HL-60 (cell line): ENCODE results near the gene MREG.
"Not testable (repeated sequence)": the region's sequence is repeated elsewhere in the genome, so short reads cannot be mapped to it uniquely, and the experiment has no call there.

ENCODE experiments used
- DNase-seq, 2 experiments: peaks; one replicate each; pipeline ENCODE4 v3.0.0-alpha.2; 2010 to 2020; ENCODE audit warnings: low read depth in 1 of 2, low spot score in 1 of 2
- H3K27ac ChIP-seq: fragments of 250-450 bp; sonication (Bioruptor Pico); replicated peaks from 2 replicates; pipeline ENCODE4 v1.5.1; 2020; ENCODE audit warnings: mild to moderate bottlenecking, moderate library complexity
- H3K27me3 ChIP-seq: fragments of 250-450 bp; sonication (Bioruptor Pico); 2 replicates; pipeline ENCODE4 v1.5.1; 2021; ENCODE audit warnings: mild to moderate bottlenecking, moderate library complexity; ENCODE audit not compliant: insufficient read depth, poor library complexity, severe bottlenecking
- H3K4me3 ChIP-seq: replicated peaks from 2 replicates; pipeline ENCODE4 v1.5.1; 2011; ENCODE audit warnings: mild to moderate bottlenecking, control low read depth, low read length; ENCODE audit not compliant: insufficient read depth
- CTCF ChIP-seq: IDR thresholded peaks from one replicate; pipeline ENCODE4 v1.5.1; 2011; ENCODE audit warnings: low read length, control low read depth, inconsistent platforms; ENCODE audit not compliant: insufficient read depth
- GABPA ChIP-seq: IDR thresholded peaks from 2 replicates; pipeline ENCODE4 v1.6.1; 2012; ENCODE audit warnings: low read depth
- POLR2AphosphoS5 ChIP-seq: IDR thresholded peaks from 2 replicates; pipeline ENCODE4 v1.6.1; 2012; ENCODE audit warnings: low read depth
- SPI1 ChIP-seq: IDR thresholded peaks from 2 replicates; pipeline ENCODE4 v1.6.1; 2012; ENCODE audit warnings: low read depth, mild to moderate bottlenecking, borderline replicate concordance
- TF ChIP-seq, protein P1 (sequence below): IDR thresholded peaks from 2 replicates; pipeline ENCODE4 v1.6.1; 2012; ENCODE audit warnings: low read depth; ENCODE audit not compliant: insufficient replicate concordance

Gene MREG

DNA sequence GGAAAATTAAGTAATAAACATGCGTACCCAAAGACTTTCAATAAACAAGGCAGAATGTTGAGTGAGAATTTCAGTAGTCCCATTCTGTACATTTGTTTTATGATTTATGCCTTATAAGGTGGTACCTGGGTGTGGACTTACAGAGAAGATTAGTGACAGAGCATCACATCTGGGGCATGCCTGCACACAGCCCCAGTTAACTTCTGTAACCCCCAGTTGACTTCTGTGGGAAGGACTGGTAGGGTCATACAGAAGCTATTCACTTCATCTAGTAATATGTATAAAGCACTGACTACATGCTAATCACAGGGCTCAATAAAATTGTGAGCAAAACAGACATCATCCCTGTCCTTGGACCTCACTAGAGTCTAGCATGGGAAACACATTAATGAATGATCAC is 16.1 kb downstream of the MREG start:
- Histone ChIP-seq H3K27me3 (peaks cover 5% of the 10 kb centered on the region), H3K4me3 (no peak overlapping the region), H3K27ac (no peak overlapping the region)
- no peak for DNase-seq
- TF ChIP-seq GABPA (no peak), SPI1 (no peak), CTCF (no peak)

- Histone ChIP-seq H3K27ac (no peak overlapping the region), H3K4me3 (no peak overlapping the region), H3K27me3 (no peaks in the 10 kb centered on the region)
- no peak for TF ChIP-seq GABPA
- no peak for TF ChIP-seq CTCF
- TF ChIP-seq SPI1, result no peak
- no peak for TF ChIP-seq POLR2AphosphoS5
- TF ChIP-seq, protein P1, sequence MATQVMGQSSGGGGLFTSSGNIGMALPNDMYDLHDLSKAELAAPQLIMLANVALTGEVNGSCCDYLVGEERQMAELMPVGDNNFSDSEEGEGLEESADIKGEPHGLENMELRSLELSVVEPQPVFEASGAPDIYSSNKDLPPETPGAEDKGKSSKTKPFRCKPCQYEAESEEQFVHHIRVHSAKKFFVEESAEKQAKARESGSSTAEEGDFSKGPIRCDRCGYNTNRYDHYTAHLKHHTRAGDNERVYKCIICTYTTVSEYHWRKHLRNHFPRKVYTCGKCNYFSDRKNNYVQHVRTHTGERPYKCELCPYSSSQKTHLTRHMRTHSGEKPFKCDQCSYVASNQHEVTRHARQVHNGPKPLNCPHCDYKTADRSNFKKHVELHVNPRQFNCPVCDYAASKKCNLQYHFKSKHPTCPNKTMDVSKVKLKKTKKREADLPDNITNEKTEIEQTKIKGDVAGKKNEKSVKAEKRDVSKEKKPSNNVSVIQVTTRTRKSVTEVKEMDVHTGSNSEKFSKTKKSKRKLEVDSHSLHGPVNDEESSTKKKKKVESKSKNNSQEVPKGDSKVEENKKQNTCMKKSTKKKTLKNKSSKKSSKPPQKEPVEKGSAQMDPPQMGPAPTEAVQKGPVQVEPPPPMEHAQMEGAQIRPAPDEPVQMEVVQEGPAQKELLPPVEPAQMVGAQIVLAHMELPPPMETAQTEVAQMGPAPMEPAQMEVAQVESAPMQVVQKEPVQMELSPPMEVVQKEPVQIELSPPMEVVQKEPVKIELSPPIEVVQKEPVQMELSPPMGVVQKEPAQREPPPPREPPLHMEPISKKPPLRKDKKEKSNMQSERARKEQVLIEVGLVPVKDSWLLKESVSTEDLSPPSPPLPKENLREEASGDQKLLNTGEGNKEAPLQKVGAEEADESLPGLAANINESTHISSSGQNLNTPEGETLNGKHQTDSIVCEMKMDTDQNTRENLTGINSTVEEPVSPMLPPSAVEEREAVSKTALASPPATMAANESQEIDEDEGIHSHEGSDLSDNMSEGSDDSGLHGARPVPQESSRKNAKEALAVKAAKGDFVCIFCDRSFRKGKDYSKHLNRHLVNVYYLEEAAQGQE, result no peak
- DNase-seq, result no peak
Measured at GRCh38 chr2:215994911-215995310, 18.4 kb downstream of the MREG start.

- H3K27me3 ChIP-seq, H3K4me3 ChIP-seq, DNase-seq, H3K27ac ChIP-seq: not testable (repeated sequence)
Measured at GRCh38 chr2:215988556-215989207, 24.7 kb downstream of the MREG start.

DNA sequence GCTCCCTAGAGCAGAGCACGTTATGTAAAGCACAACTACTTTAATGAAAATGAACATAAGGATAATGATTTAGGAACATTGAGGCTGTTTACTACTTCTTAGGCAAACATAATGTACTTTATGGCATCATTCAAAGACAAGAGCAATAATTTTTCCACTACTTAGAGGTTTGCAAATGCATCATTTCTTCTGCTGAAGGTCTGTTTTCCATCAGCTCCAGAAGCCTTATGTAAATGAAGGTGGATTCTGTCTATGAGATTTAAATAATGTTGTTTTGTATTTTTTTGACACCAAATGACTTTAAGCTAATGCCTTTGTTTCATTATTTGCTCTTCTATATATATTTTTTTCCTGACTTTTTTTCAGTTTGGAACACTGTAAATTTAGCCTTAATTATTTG is 28.1 kb downstream of the MREG start:
- Histone ChIP-seq H3K27me3 (no peaks in the 10 kb centered on the region), H3K4me3 (no peak overlapping the region), H3K27ac (no peak overlapping the region)
- TF ChIP-seq, protein P1, result no peak
- no peak for TF ChIP-seq CTCF
- no peak for TF ChIP-seq GABPA
- TF ChIP-seq POLR2AphosphoS5, result no peak
- no peak for TF ChIP-seq SPI1
- DNase-seq, result no peak
